Lower lobe of right lung (tissue), 2 donors: ENCODE measurements around the gene NAV1. TPM values are rescaled to one million over a fixed set of nuclear protein-coding genes. Genes with fewer than 3 reads are reported as not detected.
A peak's percentile ranks its signal among the peaks of the same experiment; 100 is the strongest.

ENCODE experiments used
- ATAC-seq, 2 donors: fragments of 200-7000 bp; cut with Tn5 transposase; one replicate each; pipeline ENCODE4 v1.9.1; 2020 to 2022; ENCODE audit warnings: mild to moderate bottlenecking in 2 of 2, moderate library complexity in 2 of 2
- DNase-seq: peaks from one replicate; pipeline ENCODE4 v3.0.0-alpha.2; 2020
- H3K27ac ChIP-seq: fragments of 200-600 bp; one replicate; pipeline ENCODE4 v1.8.0; 2022
- H3K27me3 ChIP-seq: fragments of 200-600 bp; one replicate; pipeline ENCODE4 v1.8.0; 2022; ENCODE audit warnings: low read depth
- H3K36me3 ChIP-seq: fragments of 200-600 bp; one replicate; pipeline ENCODE4 v1.8.0; 2022; ENCODE audit warnings: mild to moderate bottlenecking
- H3K4me1 ChIP-seq: fragments of 200-600 bp; one replicate; pipeline ENCODE4 v1.8.0; 2022
- H3K4me3 ChIP-seq: fragments of 200-600 bp; one replicate; pipeline ENCODE4 v1.8.0; 2022; ENCODE audit warnings: mild to moderate bottlenecking
- H3K9me3 ChIP-seq: fragments of 200-600 bp; one replicate; pipeline ENCODE4 v1.8.0; 2022
- intact Hi-C: fragments of 100-400 bp; cut with DNase I; formaldehyde crosslinking; loops from one replicate; pipeline ENCODE4 v1.11.0; 2022
- total RNA-seq: library from RNA; stranded (reverse); fragmentation: NEBNext Ultra II Directional; extraction: Animal tissue kit (Norgen Biotek cat#: 25700); gene quantifications from one replicate; pipeline ENCODE4 v1.2.1, GENCODE V29; 2021
- TF ChIP-seq, protein P1 (sequence below): fragments of 200-600 bp; IDR thresholded peaks from one replicate; pipeline ENCODE4 v1.8.0; 2022; ENCODE audit warnings: antibody characterized with exemption, mild to moderate bottlenecking
- donor health status: DM: no; HTN: yes; CAD: no; lungs with severe emphysema.

Gene NAV1
- total RNA-seq, 1 donor from 2014 or later = 24.5 TPM

- no peak overlapping the region for H3K4me3 ChIP-seq
- H3K36me3 ChIP-seq = no peaks in the 10 kb centered on the region
- H3K27ac ChIP-seq = no peak overlapping the region
- H3K9me3 ChIP-seq = no peaks in the 10 kb centered on the region
- DNase-seq = no peak
- TF ChIP-seq, protein P1, sequence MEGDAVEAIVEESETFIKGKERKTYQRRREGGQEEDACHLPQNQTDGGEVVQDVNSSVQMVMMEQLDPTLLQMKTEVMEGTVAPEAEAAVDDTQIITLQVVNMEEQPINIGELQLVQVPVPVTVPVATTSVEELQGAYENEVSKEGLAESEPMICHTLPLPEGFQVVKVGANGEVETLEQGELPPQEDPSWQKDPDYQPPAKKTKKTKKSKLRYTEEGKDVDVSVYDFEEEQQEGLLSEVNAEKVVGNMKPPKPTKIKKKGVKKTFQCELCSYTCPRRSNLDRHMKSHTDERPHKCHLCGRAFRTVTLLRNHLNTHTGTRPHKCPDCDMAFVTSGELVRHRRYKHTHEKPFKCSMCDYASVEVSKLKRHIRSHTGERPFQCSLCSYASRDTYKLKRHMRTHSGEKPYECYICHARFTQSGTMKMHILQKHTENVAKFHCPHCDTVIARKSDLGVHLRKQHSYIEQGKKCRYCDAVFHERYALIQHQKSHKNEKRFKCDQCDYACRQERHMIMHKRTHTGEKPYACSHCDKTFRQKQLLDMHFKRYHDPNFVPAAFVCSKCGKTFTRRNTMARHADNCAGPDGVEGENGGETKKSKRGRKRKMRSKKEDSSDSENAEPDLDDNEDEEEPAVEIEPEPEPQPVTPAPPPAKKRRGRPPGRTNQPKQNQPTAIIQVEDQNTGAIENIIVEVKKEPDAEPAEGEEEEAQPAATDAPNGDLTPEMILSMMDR = no peak
- ATAC-seq = no peak
- H3K27me3 ChIP-seq = no peaks in the 10 kb centered on the region
- intact Hi-C loops = loop anchor here (10.0 kb wide), 1 partner anchor 144 kb away; no protein-coding TSS in a partner anchor
- H3K4me1 ChIP-seq = peaks cover 52% of the 10 kb centered on the region
Observed at GRCh38 chr1:201560328-201561194, 21.6 kb downstream of the NAV1 start.

- Histone ChIP-seq H3K4me3 (no peak overlapping the region), H3K4me1 (peaks cover 49% of the 10 kb centered on the region), H3K36me3 (no peaks in the 10 kb centered on the region), H3K27me3 (no peaks in the 10 kb centered on the region), H3K27ac (no peak overlapping the region), H3K9me3 (no peaks in the 10 kb centered on the region)
- TF ChIP-seq, protein P1 = no peak
- no peak for DNase-seq
- intact Hi-C loops = loop anchor here (10.0 kb wide), 1 partner anchor 144 kb away; no protein-coding TSS in a partner anchor
- no peak for ATAC-seq
Observed at GRCh38 chr1:201561195-201561564, 22.3 kb downstream of the NAV1 start.

GRCh38 chr1:201561601-201562000, 22.7 kb downstream of the NAV1 start:
- TF ChIP-seq, protein P1 = no peak
- H3K27me3 ChIP-seq = no peaks in the 10 kb centered on the region
- H3K27ac ChIP-seq = no peak overlapping the region
- ATAC-seq (no peak), DNase-seq (no peak)
- H3K4me3 ChIP-seq = no peak overlapping the region
- H3K4me1 ChIP-seq = peaks cover 49% of the 10 kb centered on the region
- H3K9me3 ChIP-seq = no peaks in the 10 kb centered on the region
- intact Hi-C loops = loop anchor here (10.0 kb wide), 1 partner anchor 143 kb away; no protein-coding TSS in a partner anchor
- H3K36me3 ChIP-seq = no peaks in the 10 kb centered on the region

DNA sequence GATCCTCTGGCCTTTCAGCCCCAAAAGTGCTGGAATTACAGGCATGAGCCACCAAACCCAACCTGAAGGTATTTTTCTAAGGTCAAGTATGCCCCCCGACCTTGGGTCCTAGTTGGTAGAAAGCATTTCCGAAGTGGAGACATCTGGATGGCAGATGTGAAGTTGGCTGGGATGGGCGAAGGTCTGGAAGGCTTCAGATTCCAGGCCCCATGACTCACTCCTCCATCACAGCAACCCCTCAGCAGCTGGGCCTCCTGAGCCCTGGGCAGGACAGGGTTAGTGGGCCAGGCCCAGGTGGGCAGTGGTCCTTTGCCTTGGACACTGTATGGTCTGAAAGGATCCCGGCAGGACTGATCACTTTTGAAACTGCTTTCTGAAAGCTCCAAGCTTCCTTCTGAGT, 23.3 kb downstream of the NAV1 start:
- no peaks in the 10 kb centered on the region for H3K27me3 ChIP-seq
- intact Hi-C loops = loop anchor here (10.0 kb wide), 1 partner anchor 143 kb away; no protein-coding TSS in a partner anchor
- no peak overlapping the region for H3K27ac ChIP-seq
- no peaks in the 10 kb centered on the region for H3K9me3 ChIP-seq
- ATAC-seq = no peak
- peak; percentile 16 for DNase-seq
- H3K36me3 ChIP-seq = no peaks in the 10 kb centered on the region
- no peak overlapping the region for H3K4me3 ChIP-seq
- H3K4me1 ChIP-seq = peaks cover 53% of the 10 kb centered on the region
- TF ChIP-seq, protein P1 = no peak

GRCh38 chr1:201562659-201563405, 23.9 kb downstream of the NAV1 start:
- Histone ChIP-seq H3K27ac (no peak overlapping the region), H3K4me3 (no peak overlapping the region), H3K4me1 (peaks cover 59% of the 10 kb centered on the region), H3K9me3 (no peaks in the 10 kb centered on the region), H3K27me3 (no peaks in the 10 kb centered on the region), H3K36me3 (no peaks in the 10 kb centered on the region)
- TF ChIP-seq, protein P1 = no peak
- intact Hi-C loops = loop anchor here (10.0 kb wide), 1 partner anchor 142 kb away; no protein-coding TSS in a partner anchor
- ATAC-seq (peak in 1 of 2 donors; percentile 38), DNase-seq (peak; percentile 20)
